ENCODE results near the gene SURF6. TPM values are rescaled to one million over a fixed set of nuclear protein-coding genes. Genes with fewer than 3 reads are reported as not detected.

SURF6 gene
- total RNA-seq, 1 experiment from 2014 or later, result 21.2 TPM

DNA sequence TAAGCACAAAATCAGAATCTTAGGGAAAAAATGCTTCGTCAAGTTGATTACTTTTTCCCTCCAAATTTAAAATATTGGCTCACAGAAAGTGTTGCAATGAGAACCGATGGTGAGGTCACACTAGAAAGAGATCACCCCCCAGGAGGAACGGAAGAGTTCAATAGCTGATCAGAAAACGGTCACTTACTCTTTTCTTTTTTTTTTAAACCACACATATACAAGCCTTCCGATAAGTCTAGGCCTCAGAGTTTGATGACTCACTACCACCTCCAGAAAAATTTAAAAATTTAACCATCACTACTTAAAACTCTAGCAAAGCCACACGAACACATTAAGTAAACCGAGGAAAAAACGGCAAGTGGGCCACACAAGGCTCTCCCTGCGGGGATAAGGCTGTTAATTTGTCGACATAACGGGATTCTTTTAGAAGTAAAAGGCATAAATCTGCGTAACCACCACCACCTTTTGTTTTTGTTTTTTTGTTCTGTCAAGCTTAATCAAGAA, 38.7 kb upstream of the SURF6 start:
- H3K36me3 ChIP-seq (ENCODE audit: low read depth), result peaks cover 9% of the 10 kb centered on the region
- H3K4me1 ChIP-seq (replicated peaks; ENCODE audit: insufficient read depth), result peaks cover 36% of the 10 kb centered on the region
- H3K9me2 ChIP-seq (ENCODE audit: insufficient read depth), result no peaks in the 10 kb centered on the region
- 0 out of 2 replicates have a peak overlapping the region, but pooled peaks have one; percentile 59 for H3K27ac ChIP-seq
- TF ChIP-seq, protein P1, sequence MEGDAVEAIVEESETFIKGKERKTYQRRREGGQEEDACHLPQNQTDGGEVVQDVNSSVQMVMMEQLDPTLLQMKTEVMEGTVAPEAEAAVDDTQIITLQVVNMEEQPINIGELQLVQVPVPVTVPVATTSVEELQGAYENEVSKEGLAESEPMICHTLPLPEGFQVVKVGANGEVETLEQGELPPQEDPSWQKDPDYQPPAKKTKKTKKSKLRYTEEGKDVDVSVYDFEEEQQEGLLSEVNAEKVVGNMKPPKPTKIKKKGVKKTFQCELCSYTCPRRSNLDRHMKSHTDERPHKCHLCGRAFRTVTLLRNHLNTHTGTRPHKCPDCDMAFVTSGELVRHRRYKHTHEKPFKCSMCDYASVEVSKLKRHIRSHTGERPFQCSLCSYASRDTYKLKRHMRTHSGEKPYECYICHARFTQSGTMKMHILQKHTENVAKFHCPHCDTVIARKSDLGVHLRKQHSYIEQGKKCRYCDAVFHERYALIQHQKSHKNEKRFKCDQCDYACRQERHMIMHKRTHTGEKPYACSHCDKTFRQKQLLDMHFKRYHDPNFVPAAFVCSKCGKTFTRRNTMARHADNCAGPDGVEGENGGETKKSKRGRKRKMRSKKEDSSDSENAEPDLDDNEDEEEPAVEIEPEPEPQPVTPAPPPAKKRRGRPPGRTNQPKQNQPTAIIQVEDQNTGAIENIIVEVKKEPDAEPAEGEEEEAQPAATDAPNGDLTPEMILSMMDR (conservative IDR thresholded peaks at IDR 0.05), result no peak
- no peak for TF ChIP-seq EZH2 (IDR thresholded peaks at IDR 0.05; ENCODE audit: low read depth)
- DNase-seq, result no peak
- no peaks in the 10 kb centered on the region for H3K9me3 ChIP-seq (ENCODE audit: insufficient read depth, low read depth)
- H3K79me2 ChIP-seq (ENCODE audit: low read depth), result peaks cover 59% of the 10 kb centered on the region
- intact Hi-C loops (cut with micrococcal nuclease; ENCODE audit: unreplicated experiment), result loop anchor here (2.0 kb wide), 1 partner anchor 18 kb away; the partner anchor contains the start of genes SURF1 and SURF2
- peaks cover 13% of the 10 kb centered on the region for H3F3A ChIP-seq (ENCODE audit: insufficient read depth, low read depth)
- H3K27me3 ChIP-seq (ENCODE audit: insufficient read depth, low read depth), result no peaks in the 10 kb centered on the region
- POLR2A ChIA-PET (ENCODE audit: unreplicated experiment), result interaction anchor here (0.7 kb wide), 2 partner anchors 74 to 272 kb away, joined by 3 to 4 read pairs; no protein-coding TSS in a partner anchor
- peak overlapping the region; percentile 69 for H3K4me3 ChIP-seq
- peak overlapping the region; percentile 81 for H3K4me2 ChIP-seq
- 0 out of 2 replicates have a peak overlapping the region, but pooled peaks have one; percentile 20 for H2AFZ ChIP-seq
- no TSS peak for BruUV-seq (replicated peaks)
- H4K20me1 ChIP-seq (ENCODE audit: insufficient read depth), result peaks cover 52% of the 10 kb centered on the region
- CTCF ChIA-PET, result interaction anchor here (0.7 kb wide), 1 partner anchor 187 kb away, joined by 3 read pairs; no protein-coding TSS in a partner anchor

DNA sequence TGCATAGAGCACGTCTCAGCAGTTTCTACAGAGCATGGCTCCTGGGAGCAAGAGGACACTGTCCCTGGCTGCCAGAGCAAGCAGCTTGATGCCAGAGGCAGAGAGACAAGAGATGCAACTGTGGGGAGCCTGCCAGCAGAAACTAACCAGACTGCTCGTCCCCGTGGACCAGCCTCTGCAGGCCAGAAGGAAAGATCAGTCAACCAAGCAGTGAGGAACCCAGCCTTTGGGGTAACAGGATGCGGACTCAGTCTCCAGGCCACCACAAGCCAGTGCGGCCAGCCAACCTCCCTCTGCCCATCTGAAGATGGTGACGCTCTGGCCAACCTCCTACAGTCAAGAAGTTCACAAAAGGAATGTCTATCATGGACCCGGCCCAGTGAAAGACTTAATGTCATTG, 36.2 kb upstream of the SURF6 start:
- ChIA-PET POLR2A (ENCODE audit: unreplicated experiment) (no interaction called here), CTCF (no interaction called here)
- no peak for TF ChIP-seq EZH2 (IDR thresholded peaks at IDR 0.05; ENCODE audit: low read depth)
- TF ChIP-seq, protein P1 (conservative IDR thresholded peaks at IDR 0.05), result no peak
- Histone ChIP-seq H3K4me3 (no peak overlapping the region), H3F3A (ENCODE audit: insufficient read depth, low read depth) (peaks cover 7% of the 10 kb centered on the region; the same call in 1 of the 2 replicates), H3K4me1 (replicated peaks; ENCODE audit: insufficient read depth) (peaks cover 16% of the 10 kb centered on the region), H3K36me3 (ENCODE audit: low read depth) (peaks cover 9% of the 10 kb centered on the region), H4K20me1 (ENCODE audit: insufficient read depth) (peaks cover 77% of the 10 kb centered on the region), H3K9me3 (ENCODE audit: insufficient read depth, low read depth) (no peaks in the 10 kb centered on the region), H2AFZ (no peak overlapping the region), H3K27me3 (ENCODE audit: insufficient read depth, low read depth) (no peaks in the 10 kb centered on the region), H3K79me2 (ENCODE audit: low read depth) (peaks cover 84% of the 10 kb centered on the region), H3K27ac (no peak overlapping the region), H3K9me2 (ENCODE audit: insufficient read depth) (no peaks in the 10 kb centered on the region), H3K4me2 (no peak overlapping the region)
- intact Hi-C loops (cut with micrococcal nuclease; ENCODE audit: unreplicated experiment), result no loop called here
- DNase-seq, result no peak
- BruUV-seq (replicated peaks), result no TSS peak

DNA sequence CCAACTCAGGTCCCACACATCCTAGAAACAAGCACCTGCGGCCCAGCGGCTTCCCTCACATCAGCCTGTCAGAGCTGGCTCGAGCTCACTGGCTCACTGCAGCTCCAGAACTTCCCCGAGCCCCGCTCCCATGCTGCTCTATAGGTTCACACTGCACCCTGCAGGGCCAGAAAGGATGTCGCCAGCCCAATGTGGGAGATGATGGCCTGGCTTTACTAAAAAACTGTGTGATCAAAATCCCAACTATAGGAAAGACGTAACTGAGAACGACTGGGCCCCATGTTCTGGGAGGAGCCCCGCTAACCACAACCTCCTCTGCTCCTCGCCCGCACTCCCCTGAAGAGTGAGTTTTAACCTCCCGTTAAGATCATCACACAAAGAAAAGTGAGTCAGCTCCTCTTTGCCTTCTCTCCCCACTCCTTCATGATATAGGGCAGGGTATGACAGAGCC, 35.3 kb upstream of the SURF6 start:
- intact Hi-C loops (cut with micrococcal nuclease; ENCODE audit: unreplicated experiment), result no loop called here
- peaks cover 86% of the 10 kb centered on the region for H4K20me1 ChIP-seq (ENCODE audit: insufficient read depth)
- H3K27ac ChIP-seq, result no peak overlapping the region
- peaks cover 7% of the 10 kb centered on the region; the same call in 1 of the 2 replicates for H3F3A ChIP-seq (ENCODE audit: insufficient read depth, low read depth)
- no TSS peak for BruUV-seq (replicated peaks)
- no peak for DNase-seq
- H2AFZ ChIP-seq, result no peak overlapping the region
- ChIA-PET CTCF (interaction anchor here (0.6 to 1.1 kb wide), 2 partner anchors 14 to 394 kb away, joined by 5 to 9 read pairs; no protein-coding TSS in a partner anchor), POLR2A (ENCODE audit: unreplicated experiment) (no interaction called here)
- no peak for TF ChIP-seq EZH2 (IDR thresholded peaks at IDR 0.05; ENCODE audit: low read depth)
- TF ChIP-seq, protein P1 (conservative IDR thresholded peaks at IDR 0.05), result no peak
- no peak overlapping the region for H3K4me2 ChIP-seq
- H3K79me2 ChIP-seq (ENCODE audit: low read depth), result peaks cover 87% of the 10 kb centered on the region
- peaks cover 14% of the 10 kb centered on the region for H3K36me3 ChIP-seq (ENCODE audit: low read depth)
- H3K9me3 ChIP-seq (ENCODE audit: insufficient read depth, low read depth), result no peaks in the 10 kb centered on the region
- H3K4me3 ChIP-seq, result no peak overlapping the region
- H3K4me1 ChIP-seq (replicated peaks; ENCODE audit: insufficient read depth), result 0 out of 2 replicates have a peak, but pooled peaks cover 10% of the 10 kb centered on the region
- no peaks in the 10 kb centered on the region for H3K9me2 ChIP-seq (ENCODE audit: insufficient read depth)
- no peaks in the 10 kb centered on the region for H3K27me3 ChIP-seq (ENCODE audit: insufficient read depth, low read depth)
